ENCODE data around the gene TCF7. TPM values are rescaled to one million over a fixed set of nuclear protein-coding genes. Genes with fewer than 3 reads are reported as not detected.
A peak's percentile ranks its signal among the peaks of the same experiment; 100 is the strongest.

The TCF7 gene
- total RNA-seq, 4 donors from 2014 or later, result 0.25 to 2.1 (median 0.66) TPM

DNA sequence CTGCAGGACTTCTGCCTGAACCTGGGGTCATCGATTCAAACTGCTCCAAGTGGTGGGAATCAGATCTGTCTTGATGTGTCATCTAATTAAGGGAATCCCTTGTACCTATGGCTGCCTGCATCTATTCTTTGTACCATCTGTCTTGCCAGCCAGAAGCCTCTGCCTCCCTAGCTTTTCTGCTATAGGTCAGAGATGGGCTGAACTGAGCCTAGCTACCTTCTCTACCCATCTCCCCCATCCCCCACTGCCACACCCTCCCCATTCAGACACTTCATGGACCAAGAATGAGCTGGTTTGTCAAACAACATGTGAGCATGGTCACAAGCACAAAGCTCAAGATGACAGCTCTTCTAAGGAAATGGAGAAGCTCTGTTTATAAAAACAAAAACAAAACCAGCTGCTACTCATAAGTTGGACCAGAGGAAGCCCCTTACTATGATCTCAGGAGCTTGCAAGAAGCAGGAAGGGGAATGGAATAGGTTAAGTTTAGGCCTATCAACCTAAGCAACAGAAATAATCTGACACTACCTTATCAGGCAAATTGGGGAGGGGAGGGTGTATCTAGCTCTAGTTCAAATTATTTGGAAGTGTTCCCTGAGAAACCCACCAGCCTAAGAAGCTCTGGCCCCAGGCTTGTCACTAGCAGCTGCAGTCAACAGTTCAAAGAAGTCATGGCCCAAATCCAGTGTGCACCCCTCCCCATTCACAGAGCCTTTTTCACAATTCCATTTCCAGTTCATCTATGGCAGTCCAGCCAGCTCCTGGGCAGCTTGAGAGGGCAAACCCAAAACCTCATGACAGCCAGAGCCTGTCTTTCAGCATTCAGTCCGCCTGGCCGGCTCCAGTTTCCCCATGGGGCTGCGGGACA, 32.4 kb downstream of the TCF7 start:
- intact Hi-C loops (cut with DNase I; ENCODE audit: low total_unique reads) (loop anchor here (1.0 kb wide), 2 partner anchors 45 to 108 kb away; no protein-coding TSS in a partner anchor), in situ Hi-C loops (cut with MboI; ENCODE audit: low sequenced_read_pairs in 4 of 4) (loop anchor here (5.0 to 25.0 kb wide), 4 partner anchors 52 to 110 kb away; no protein-coding TSS in a partner anchor)
- ATAC-seq (no peak), DNase-seq (no peak)
- peaks cover 26 to 27% of the 10 kb centered on the region in 2 donors for H3K4me1 ChIP-seq
- H3K4me3 ChIP-seq, result no peak overlapping the region
- H3K27ac ChIP-seq, result peak overlapping the region; percentile 5 to 63 (median 40)
- H3K27me3 ChIP-seq, result no peaks in the 10 kb centered on the region
- H3K36me3 ChIP-seq, result peaks cover 0 to 33% of the 10 kb centered on the region in 2 donors
- H3K9me3 ChIP-seq, result no peaks in the 10 kb centered on the region
- TF ChIP-seq, protein P1, sequence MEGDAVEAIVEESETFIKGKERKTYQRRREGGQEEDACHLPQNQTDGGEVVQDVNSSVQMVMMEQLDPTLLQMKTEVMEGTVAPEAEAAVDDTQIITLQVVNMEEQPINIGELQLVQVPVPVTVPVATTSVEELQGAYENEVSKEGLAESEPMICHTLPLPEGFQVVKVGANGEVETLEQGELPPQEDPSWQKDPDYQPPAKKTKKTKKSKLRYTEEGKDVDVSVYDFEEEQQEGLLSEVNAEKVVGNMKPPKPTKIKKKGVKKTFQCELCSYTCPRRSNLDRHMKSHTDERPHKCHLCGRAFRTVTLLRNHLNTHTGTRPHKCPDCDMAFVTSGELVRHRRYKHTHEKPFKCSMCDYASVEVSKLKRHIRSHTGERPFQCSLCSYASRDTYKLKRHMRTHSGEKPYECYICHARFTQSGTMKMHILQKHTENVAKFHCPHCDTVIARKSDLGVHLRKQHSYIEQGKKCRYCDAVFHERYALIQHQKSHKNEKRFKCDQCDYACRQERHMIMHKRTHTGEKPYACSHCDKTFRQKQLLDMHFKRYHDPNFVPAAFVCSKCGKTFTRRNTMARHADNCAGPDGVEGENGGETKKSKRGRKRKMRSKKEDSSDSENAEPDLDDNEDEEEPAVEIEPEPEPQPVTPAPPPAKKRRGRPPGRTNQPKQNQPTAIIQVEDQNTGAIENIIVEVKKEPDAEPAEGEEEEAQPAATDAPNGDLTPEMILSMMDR (IDR thresholded peaks at IDR 0.05 in 4 of 5, conservative IDR thresholded peaks at IDR 0.05 in 1 of 5), result no peak
- TF ChIP-seq POLR2A (IDR thresholded peaks at IDR 0.05), result no peak

DNA sequence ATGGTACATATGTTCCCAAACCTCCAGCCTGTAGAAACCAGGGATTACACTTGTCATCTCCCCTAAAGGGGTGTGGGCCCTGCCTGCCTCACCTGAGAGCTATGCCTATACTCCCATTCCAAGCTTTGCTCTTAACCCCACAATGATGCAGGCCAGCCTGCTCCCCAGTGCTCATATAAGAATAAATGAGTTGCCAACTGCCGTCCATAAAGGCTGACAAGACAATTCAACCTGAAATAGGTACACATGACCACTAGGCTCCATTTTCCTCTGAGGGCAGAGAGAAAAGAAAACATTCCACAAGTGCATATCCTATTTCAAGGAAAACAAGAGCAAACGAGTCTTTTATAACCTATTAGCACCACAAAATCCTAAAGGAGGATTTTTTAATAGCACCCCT, 33.8 kb downstream of the TCF7 start:
- Histone ChIP-seq H3K4me3 (no peak overlapping the region), H3K9me3 (no peaks in the 10 kb centered on the region), H3K36me3 (peaks cover 0 to 46% of the 10 kb centered on the region in 2 donors), H3K27ac (peak overlapping the region in 3 of 4 donors; percentile 2 to 37 (median 16)), H3K27me3 (no peaks in the 10 kb centered on the region), H3K4me1 (peaks cover 29 to 36% of the 10 kb centered on the region in 2 donors)
- in situ Hi-C loops (cut with MboI; ENCODE audit: low sequenced_read_pairs in 4 of 4), result loop anchor here (5.0 to 25.0 kb wide), 4 partner anchors 54 to 111 kb away; no protein-coding TSS in a partner anchor
- DNase-seq, result no peak
- no peak for TF ChIP-seq POLR2A (IDR thresholded peaks at IDR 0.05)
- TF ChIP-seq, protein P1 (IDR thresholded peaks at IDR 0.05 in 4 of 5, conservative IDR thresholded peaks at IDR 0.05 in 1 of 5), result no peak
- intact Hi-C loops (cut with DNase I; ENCODE audit: low total_unique reads), result no loop called here
- no peak for ATAC-seq

DNA sequence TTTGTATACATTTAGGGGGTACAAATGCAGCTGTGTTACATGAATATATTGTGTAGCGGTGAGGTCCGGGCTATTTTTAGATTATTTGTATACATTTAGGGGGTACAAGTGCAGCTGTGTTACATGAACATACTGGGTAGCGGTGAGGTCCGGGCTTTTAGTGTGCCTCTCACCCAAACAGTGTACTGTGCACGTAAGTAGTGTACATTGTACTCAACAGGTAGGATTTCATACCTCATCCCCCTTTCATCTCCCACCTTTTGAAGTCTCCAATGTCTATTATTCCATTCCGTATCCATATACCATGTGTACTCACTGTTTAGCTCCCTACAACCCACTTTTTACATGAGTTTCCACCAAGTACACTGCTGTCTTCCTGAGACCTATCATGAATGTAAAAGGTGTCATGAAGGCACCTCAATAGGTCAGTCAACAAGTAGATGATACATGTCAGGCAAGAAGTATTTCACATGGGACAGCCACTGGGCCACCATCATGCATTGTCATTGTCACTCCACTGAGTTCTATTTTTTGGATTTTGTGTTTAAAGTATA, 34.6 kb downstream of the TCF7 start:
- in situ Hi-C loops (cut with MboI; ENCODE audit: low sequenced_read_pairs in 4 of 4), result loop anchor here (5.0 to 25.0 kb wide), 4 partner anchors 54 to 112 kb away; no protein-coding TSS in a partner anchor
- intact Hi-C loops (cut with DNase I; ENCODE audit: low total_unique reads), result no loop called here
- Histone ChIP-seq H3K27ac (peak overlapping the region; percentile 19 to 74 (median 48)), H3K4me1 (peaks cover 29 to 36% of the 10 kb centered on the region in 2 donors), H3K36me3 (peaks cover 0 to 46% of the 10 kb centered on the region in 2 donors), H3K27me3 (no peaks in the 10 kb centered on the region), H3K4me3 (no peak overlapping the region), H3K9me3 (no peaks in the 10 kb centered on the region)
- no peak for ATAC-seq
- TF ChIP-seq, protein P1 (IDR thresholded peaks at IDR 0.05 in 4 of 5, conservative IDR thresholded peaks at IDR 0.05 in 1 of 5), result no peak
- TF ChIP-seq POLR2A (IDR thresholded peaks at IDR 0.05), result no peak
- DNase-seq, result no peak

DNA sequence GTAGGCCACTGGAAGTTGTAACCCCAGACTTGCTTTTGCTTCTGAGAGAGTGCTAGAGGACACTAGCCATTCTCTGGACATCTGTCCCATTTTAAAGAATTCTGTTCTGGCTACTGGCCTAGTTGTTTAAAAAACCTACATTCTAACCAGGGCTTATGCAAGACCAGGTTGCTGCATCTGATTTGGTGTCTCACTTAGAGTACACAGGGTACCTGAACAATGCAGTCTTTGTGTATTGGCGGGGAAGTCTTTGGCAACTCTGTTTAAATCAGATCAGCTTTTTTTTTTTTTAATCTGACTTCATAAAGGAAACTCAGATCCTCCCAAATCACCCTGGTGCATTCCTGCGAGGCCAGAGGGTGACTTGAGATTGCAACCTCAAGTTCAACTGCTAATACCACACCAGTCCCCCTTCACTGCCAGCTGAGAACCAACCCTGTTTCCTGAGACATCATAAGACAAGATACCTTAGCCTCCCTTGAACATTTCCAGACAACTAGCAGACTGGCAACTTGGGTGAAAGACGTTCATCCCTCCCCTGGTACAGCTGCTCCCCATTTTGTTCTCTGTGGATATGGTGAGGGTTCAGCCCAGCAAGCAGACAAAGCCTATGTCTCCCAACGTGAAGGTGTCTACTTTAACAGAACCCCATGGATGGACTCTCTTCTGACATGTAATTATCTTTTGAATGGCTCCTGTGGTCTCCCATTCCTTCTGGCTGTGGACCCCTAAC, 35.3 kb downstream of the TCF7 start:
- Histone ChIP-seq H3K4me3 (no peak overlapping the region), H3K27me3 (no peaks in the 10 kb centered on the region), H3K27ac (peak overlapping the region; percentile 19 to 74 (median 48)), H3K9me3 (no peaks in the 10 kb centered on the region), H3K36me3 (peaks cover 0 to 40% of the 10 kb centered on the region in 2 donors), H3K4me1 (peaks cover 29 to 36% of the 10 kb centered on the region in 2 donors)
- ATAC-seq, result no peak
- no peak for DNase-seq
- in situ Hi-C loops (cut with MboI; ENCODE audit: low sequenced_read_pairs in 4 of 4), result loop anchor here (5.0 to 25.0 kb wide), 4 partner anchors 55 to 112 kb away; no protein-coding TSS in a partner anchor
- intact Hi-C loops (cut with DNase I; ENCODE audit: low total_unique reads), result no loop called here
- TF ChIP-seq, protein P1 (IDR thresholded peaks at IDR 0.05 in 4 of 5, conservative IDR thresholded peaks at IDR 0.05 in 1 of 5), result no peak
- TF ChIP-seq POLR2A (IDR thresholded peaks at IDR 0.05), result no peak
